Measurements from ENCODE around the gene MEOX1. TPM values are rescaled to one million over a fixed set of nuclear protein-coding genes. Genes with fewer than 3 reads are reported as not detected.

Gene MEOX1
- total and polyA plus RNA-seq, 9 donors: 0.22 to 7.7 (median 1.2) TPM; not detected in 1

- Histone ChIP-seq H3K27me3 (no peaks in the 10 kb centered on the region), H3K27ac (no peak overlapping the region), H3K36me3 (no peaks in the 10 kb centered on the region), H3K9me3 (no peaks in the 10 kb centered on the region), H3K4me3 (no peak overlapping the region), H3K4me1 (ENCODE audit: insufficient read depth) (peaks cover 10% of the 10 kb centered on the region)
- 90 to 96% (median 91%) methylated on average over 4 of the region's 4 CpGs for WGBS, 3 donors
- no peak for DNase-seq
- no peak for TF ChIP-seq EP300 (IDR thresholded peaks at IDR 0.05)
- no peak for TF ChIP-seq CTCF (IDR thresholded peaks at IDR 0.05)
- intact Hi-C loops (cut with DNase I): no loop called here
Observed at GRCh38 chr17:43644081-43644480, 17.6 kb downstream of the MEOX1 start.

GRCh38 chr17:43641416-43641815, 20.3 kb downstream of the MEOX1 start:
- intact Hi-C loops (cut with DNase I): no loop called here
- Histone ChIP-seq H3K27ac (peak overlapping the region in 1 of 2 donors; percentile 16), H3K27me3 (no peaks in the 10 kb centered on the region), H3K4me3 (no peak overlapping the region), H3K9me3 (no peaks in the 10 kb centered on the region), H3K4me1 (ENCODE audit: insufficient read depth) (peaks cover 10% of the 10 kb centered on the region), H3K36me3 (no peaks in the 10 kb centered on the region)
- TF ChIP-seq CTCF (IDR thresholded peaks at IDR 0.05): no peak
- no peak for TF ChIP-seq EP300 (IDR thresholded peaks at IDR 0.05)
- no peak for TF ChIP-seq POLR2A (IDR thresholded peaks at IDR 0.05)
- WGBS, 3 donors: 13 to 14% (median 13%) methylated on average over 7 of the region's 7 CpGs
- peak in 3 of 5 donors; percentile 30 to 61 (median 61) for DNase-seq

GRCh38 chr17:43640491-43641252, 21.1 kb downstream of the MEOX1 start:
- no peak overlapping the region for H3K27ac ChIP-seq
- intact Hi-C loops (cut with DNase I): no loop called here
- H3K27me3 ChIP-seq: no peaks in the 10 kb centered on the region
- WGBS, 3 donors: 41 to 49% (median 44%) methylated on average over 8 of the region's 8 CpGs
- no peaks in the 10 kb centered on the region for H3K9me3 ChIP-seq
- H3K4me1 ChIP-seq (ENCODE audit: insufficient read depth): peaks cover 10% of the 10 kb centered on the region
- H3K4me3 ChIP-seq: no peak overlapping the region
- TF ChIP-seq EP300 (IDR thresholded peaks at IDR 0.05): no peak
- no peak for TF ChIP-seq CTCF (IDR thresholded peaks at IDR 0.05)
- no peak for TF ChIP-seq POLR2A (IDR thresholded peaks at IDR 0.05)
- DNase-seq: no peak
- H3K36me3 ChIP-seq: no peaks in the 10 kb centered on the region

GRCh38 chr17:43637563-43638323, 24.0 kb downstream of the MEOX1 start:
- intact Hi-C loops (cut with DNase I): loop anchor here in 1 of 4 donors (5.0 kb wide), 1 partner anchor 1350 kb away; the partner anchor contains the start of gene STAT5A
- Histone ChIP-seq H3K4me3 (no peak overlapping the region), H3K36me3 (no peaks in the 10 kb centered on the region), H3K27ac (no peak overlapping the region), H3K9me3 (no peaks in the 10 kb centered on the region), H3K4me1 (ENCODE audit: insufficient read depth) (peaks cover 10% of the 10 kb centered on the region), H3K27me3 (no peaks in the 10 kb centered on the region)
- whole genome bisulfite sequencing, 3 donors: 86 to 93% (median 90%) methylated on average over 13 of the region's 13 CpGs
- TF ChIP-seq CTCF (IDR thresholded peaks at IDR 0.05) (no peak), EP300 (IDR thresholded peaks at IDR 0.05) (no peak), POLR2A (IDR thresholded peaks at IDR 0.05) (no peak)
- no peak for DNase-seq
